GM10847 (cell line): ENCODE data around the gene SFXN3.

Experiments
- POLR2A ChIP-seq: IDR thresholded peaks from 2 replicates; pipeline ENCODE4 v1.6.1; 2011; ENCODE audit not compliant: insufficient read length; ENCODE audit errors: extremely low read depth

The SFXN3 gene

DNA sequence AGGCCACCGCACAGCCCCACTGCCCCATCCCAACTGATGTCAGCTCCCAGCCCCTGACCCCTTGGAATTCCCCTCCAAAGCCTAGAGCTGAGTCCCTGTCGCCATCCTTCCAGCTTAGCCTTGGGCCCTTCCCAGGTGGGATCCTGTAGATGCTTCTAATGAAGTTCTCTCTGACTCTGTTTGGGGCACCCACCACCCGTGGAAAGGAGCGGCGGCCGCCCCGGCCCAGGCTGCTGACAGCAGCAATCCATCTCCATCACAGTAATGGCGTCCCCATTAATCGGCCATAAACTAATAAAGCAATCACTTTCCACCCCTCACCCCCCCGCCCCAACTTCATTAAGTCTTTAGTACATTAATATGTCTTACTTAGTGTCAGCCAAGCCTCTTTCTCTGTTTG, 56.3 kb downstream of the SFXN3 start:
- no peak for TF ChIP-seq POLR2A

DNA sequence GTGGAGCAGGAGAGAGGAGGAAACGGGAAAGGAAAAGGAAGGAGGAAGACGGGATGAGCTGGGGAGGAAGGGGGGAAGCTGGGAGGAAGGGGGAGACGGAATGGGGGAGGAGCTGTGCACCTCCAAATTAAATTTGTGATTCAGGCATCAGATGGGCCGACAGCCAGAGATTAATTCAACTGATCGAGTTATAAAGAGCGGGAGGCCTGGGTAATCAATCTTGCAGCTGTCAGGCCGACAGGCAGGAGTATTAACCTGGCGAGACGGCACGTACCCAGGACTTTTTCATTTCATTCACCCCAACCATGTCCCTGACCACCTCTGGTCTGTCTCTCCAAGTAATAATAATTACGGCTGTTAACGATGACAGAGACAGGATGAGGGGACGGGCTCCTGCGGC, 56.9 kb downstream of the SFXN3 start:
- no peak for TF ChIP-seq POLR2A

DNA sequence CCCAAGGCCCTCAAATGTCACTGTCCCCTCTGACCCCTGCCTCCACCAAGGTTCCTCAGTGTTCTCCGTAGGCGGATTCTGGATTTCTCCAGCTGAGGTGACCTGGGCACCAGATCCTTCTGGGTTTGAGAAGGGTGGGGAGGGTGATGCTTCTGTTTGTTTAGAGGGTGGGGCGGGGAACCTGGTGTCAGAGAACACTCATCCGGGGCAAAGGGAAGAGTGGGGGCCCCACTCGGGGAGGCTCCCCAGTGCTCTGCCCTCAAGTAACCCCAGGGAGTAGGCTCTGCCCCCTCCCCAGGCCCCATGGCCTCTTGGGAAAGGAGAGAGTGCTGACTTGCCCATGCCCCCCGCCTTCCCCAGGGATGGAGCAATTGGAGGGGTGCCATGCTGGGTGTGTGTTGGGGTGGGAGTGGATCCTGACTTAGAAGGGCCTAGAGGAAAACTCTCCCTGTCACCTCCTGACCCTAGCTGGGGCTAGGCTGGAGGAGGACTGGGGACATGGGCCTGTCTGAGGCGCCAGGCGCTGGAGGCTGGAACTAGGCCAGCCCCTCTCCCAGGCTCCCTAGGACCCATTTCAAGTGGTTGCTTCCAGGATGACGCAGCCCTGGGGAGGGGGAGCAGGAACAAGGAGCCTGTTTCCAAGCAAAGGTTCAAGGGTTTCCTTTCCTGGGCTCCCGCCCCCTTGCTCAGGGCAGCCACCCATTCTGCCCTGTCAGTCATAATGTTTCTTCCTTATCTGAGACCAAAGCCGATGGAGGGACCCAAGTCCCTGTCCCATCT, 58.7 kb downstream of the SFXN3 start:
- no peak for TF ChIP-seq POLR2A

DNA sequence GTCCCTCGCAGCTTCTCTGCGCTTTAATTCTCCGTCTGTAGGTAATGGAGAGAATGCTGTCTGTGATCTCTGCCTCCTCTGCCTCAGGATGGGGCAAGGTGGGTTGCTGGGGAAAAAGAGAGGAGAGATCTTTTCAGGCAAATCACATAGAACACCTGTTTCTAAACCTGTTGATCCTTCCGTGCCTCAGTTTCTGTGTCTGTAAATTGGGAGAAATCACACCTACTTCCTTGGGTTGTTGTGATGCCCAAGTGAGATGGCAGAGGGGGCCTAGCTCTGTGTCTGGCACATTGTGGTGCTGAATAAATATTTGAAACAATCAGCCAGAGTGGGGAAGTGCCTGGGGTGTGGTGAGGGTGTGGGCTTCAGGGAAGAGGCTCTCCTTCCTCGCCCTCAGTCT, 59.6 kb downstream of the SFXN3 start:
- no peak for TF ChIP-seq POLR2A
